ENCODE data around the gene LYPLAL1. TPM values are rescaled to one million over a fixed set of nuclear protein-coding genes. Genes with fewer than 3 reads are reported as not detected.

Gene LYPLAL1
- total RNA-seq, 4 donors from 2014 or later = 13.0 to 29.1 (median 17.7) TPM

DNA sequence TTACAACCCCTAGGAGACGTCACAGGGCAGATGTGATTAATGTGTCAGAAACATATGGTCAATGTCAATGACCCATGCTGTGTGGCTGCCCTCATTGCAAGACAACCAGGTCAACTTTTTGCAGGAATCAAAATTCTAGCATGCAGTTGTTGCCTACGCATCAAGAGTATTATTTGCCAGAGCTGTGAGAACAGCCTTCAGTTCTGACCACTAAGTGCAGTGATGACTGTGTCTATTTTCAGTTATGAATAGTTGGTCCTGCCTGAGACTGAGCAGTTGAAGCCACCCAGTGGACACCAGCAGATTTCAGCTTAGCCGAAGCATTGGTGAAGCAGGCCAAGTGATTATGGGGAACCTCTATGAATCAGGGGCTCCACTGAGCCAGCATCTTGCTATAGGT, 47.3 kb downstream of the LYPLAL1 start:
- H3K9me3 ChIP-seq = no peaks in the 10 kb centered on the region
- H3K36me3 ChIP-seq = peaks cover 0 to 24% (median 0%) of the 10 kb centered on the region in 3 donors
- H3K4me1 ChIP-seq = no peaks in the 10 kb centered on the region
- 76 to 84% methylated on average over 3 of the region's 3 CpGs for WGBS, 2 donors
- no peaks in the 10 kb centered on the region for H3K27me3 ChIP-seq
- H3K4me3 ChIP-seq = no peak overlapping the region
- H3K27ac ChIP-seq = no peak overlapping the region
- DNase-seq = no peak
- TF ChIP-seq POLR2A (IDR thresholded peaks at IDR 0.05) = no peak
- TF ChIP-seq, protein P1, sequence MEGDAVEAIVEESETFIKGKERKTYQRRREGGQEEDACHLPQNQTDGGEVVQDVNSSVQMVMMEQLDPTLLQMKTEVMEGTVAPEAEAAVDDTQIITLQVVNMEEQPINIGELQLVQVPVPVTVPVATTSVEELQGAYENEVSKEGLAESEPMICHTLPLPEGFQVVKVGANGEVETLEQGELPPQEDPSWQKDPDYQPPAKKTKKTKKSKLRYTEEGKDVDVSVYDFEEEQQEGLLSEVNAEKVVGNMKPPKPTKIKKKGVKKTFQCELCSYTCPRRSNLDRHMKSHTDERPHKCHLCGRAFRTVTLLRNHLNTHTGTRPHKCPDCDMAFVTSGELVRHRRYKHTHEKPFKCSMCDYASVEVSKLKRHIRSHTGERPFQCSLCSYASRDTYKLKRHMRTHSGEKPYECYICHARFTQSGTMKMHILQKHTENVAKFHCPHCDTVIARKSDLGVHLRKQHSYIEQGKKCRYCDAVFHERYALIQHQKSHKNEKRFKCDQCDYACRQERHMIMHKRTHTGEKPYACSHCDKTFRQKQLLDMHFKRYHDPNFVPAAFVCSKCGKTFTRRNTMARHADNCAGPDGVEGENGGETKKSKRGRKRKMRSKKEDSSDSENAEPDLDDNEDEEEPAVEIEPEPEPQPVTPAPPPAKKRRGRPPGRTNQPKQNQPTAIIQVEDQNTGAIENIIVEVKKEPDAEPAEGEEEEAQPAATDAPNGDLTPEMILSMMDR (IDR thresholded peaks at IDR 0.05) = no peak
- intact Hi-C loops (cut with DNase I) = no loop called here

GRCh38 chr1:219223496-219223895, 49.8 kb downstream of the LYPLAL1 start:
- no peaks in the 10 kb centered on the region for H3K9me3 ChIP-seq
- no peaks in the 10 kb centered on the region for H3K4me1 ChIP-seq
- intact Hi-C loops (cut with DNase I) = no loop called here
- peaks cover 0 to 21% (median 0%) of the 10 kb centered on the region in 3 donors for H3K36me3 ChIP-seq
- no peaks in the 10 kb centered on the region for H3K27me3 ChIP-seq
- no peak overlapping the region for H3K27ac ChIP-seq
- DNase-seq = no peak
- no peak for TF ChIP-seq POLR2A (IDR thresholded peaks at IDR 0.05)
- TF ChIP-seq, protein P1 (IDR thresholded peaks at IDR 0.05) = no peak
- H3K4me3 ChIP-seq = no peak overlapping the region

DNA sequence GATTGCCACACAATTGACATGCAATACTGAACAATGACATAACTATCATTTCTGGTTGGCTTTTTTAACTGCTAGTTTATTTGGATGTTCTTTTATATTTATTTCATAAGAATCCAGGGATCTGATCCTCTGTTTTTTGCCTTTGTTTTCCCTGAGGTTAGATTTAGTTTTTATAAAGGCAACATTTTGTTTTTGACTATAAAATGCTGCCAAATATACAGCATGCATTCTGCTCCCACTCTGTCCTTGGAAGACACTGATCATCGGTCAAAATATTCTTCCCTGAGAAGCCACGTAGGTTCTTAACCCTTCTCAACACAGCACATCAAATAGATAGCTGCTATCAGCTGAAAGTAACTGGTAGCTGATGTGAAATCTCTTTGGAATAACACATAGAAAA, 52.5 kb downstream of the LYPLAL1 start:
- Histone ChIP-seq H3K9me3 (no peaks in the 10 kb centered on the region), H3K36me3 (peaks cover 0 to 17% (median 0%) of the 10 kb centered on the region in 3 donors), H3K27me3 (no peaks in the 10 kb centered on the region), H3K27ac (no peak overlapping the region), H3K4me3 (no peak overlapping the region), H3K4me1 (no peaks in the 10 kb centered on the region)
- intact Hi-C loops (cut with DNase I) = no loop called here
- no peak for DNase-seq
- no peak for TF ChIP-seq POLR2A (IDR thresholded peaks at IDR 0.05)
- TF ChIP-seq, protein P1 (IDR thresholded peaks at IDR 0.05) = no peak
- 84 to 88% methylated on average over 2 of the region's 2 CpGs for WGBS, 2 donors

- DNase-seq = no peak
- peaks cover 0 to 17% (median 0%) of the 10 kb centered on the region in 3 donors for H3K36me3 ChIP-seq
- H3K9me3 ChIP-seq = no peaks in the 10 kb centered on the region
- no peak overlapping the region for H3K27ac ChIP-seq
- intact Hi-C loops (cut with DNase I) = no loop called here
- H3K27me3 ChIP-seq = no peaks in the 10 kb centered on the region
- WGBS, 2 donors = 68 to 77% methylated on average over 4 of the region's 4 CpGs
- TF ChIP-seq, protein P1 (IDR thresholded peaks at IDR 0.05) = no peak
- TF ChIP-seq POLR2A (IDR thresholded peaks at IDR 0.05) = no peak
- no peaks in the 10 kb centered on the region for H3K4me1 ChIP-seq
- no peak overlapping the region for H3K4me3 ChIP-seq
These were observed 53.8 kb downstream of the LYPLAL1 start for GRCh38 chr1:219227360-219228057.

DNA sequence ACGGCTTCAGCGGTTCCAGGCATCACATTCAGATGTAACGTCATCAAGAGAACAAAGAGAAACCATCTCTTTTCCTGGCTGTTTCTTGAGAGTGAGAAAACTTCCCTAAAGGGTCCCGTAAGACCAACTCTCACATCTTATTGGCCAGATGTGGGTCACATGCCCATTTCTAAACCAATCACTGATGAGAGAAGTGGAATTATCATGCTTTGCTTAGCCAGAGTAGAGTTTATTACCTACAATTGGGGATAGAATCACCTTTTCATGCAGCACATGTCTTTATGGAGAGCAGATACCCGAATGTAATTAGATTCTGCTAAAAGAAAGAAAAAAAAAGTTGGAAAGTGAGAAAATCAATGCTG, 54.4 kb downstream of the LYPLAL1 start:
- Histone ChIP-seq H3K4me3 (no peak overlapping the region), H3K27ac (no peak overlapping the region), H3K9me3 (no peaks in the 10 kb centered on the region), H3K36me3 (peaks cover 0 to 17% (median 0%) of the 10 kb centered on the region in 3 donors), H3K4me1 (no peaks in the 10 kb centered on the region), H3K27me3 (no peaks in the 10 kb centered on the region)
- TF ChIP-seq, protein P1 (IDR thresholded peaks at IDR 0.05) = no peak
- TF ChIP-seq POLR2A (IDR thresholded peaks at IDR 0.05) = no peak
- 96 to 100% methylated on average over 5 of the region's 5 CpGs for WGBS, 2 donors
- intact Hi-C loops (cut with DNase I) = no loop called here
- no peak for DNase-seq
